Upper lobe of left lung (tissue), 4 donors: ENCODE results near the gene UBAP1L.

ENCODE experiments used
- CTCF ChIP-seq, 6 experiments: fragments of 450-650 bp in 4 of 6; fragments of 200-600 bp in 2 of 6; sonication (generic) in 2 of 6; IDR thresholded peaks; one replicate each; pipeline ENCODE4 v1.5.1; 2016 to 2019; ENCODE audit warnings: antibody characterized with exemption in 6 of 6
- POLR2A ChIP-seq, 4 donors: fragments of 450-650 bp; IDR thresholded peaks; one replicate each; pipeline ENCODE4 v1.5.1; 2016 to 2017; ENCODE audit warnings: antibody characterized with exemption in 4 of 4, mild to moderate bottlenecking in 2 of 4

DNA sequence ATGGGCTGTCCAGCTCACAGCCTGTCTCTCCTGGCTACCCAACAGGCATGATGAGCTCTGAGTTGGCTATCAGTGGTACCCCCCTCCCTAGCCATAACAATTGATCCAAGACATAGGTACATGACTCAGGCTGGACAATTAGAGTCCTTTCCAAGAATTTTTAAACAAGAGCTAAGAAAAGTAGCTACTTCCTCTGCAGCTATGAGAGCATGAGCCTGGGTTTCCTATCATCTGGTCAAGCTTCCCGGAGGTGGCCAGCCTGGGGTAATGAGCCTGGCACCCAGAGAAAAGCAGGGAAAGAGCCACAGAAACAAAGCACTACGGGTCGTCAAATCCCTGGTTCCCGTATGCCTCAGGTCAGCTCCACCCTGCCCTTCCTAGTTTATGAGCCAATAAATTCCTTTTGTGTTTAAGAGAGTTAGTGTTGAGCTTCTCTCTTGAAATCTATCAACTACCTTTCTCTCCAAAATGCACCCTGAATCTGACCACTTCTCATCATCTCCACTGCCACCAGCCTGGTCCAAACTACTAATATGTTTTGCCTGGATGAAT is 72.1 kb downstream of the UBAP1L start:
- TF ChIP-seq CTCF (IDR thresholded peaks at IDR 0.05) (no peak), POLR2A (IDR thresholded peaks at IDR 0.05) (no peak)
